ENCODE results near the gene DMC1. TPM values are rescaled to one million over a fixed set of nuclear protein-coding genes. Genes with fewer than 3 reads are reported as not detected.

The DMC1 gene
- total and polyA plus RNA-seq, 10 of the 15 experiments (the other 5 are each of a cell fraction or from before 2014, with no cell fraction given), result 1.0 to 21.0 (median 4.5) TPM

DNA sequence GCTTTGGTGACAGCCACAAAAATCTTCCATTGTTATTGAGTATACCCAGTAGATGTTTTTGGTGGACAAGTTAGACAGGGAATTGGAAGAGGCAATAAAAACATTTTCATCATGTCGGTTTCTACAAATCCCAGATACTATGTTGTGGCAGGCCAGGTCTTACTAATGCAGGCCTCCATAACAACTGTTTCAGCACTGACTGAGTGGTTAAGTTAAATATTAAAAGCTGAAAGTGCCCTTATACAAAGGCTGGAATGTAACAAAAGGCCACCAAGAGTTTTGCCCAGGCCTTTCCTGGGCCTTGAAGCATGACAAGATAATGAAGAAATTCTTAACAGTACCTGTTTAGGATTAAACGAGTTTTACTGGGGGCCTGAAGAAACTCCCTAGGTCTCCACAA is 29.3 kb downstream of the DMC1 start:
- no peak for TF ChIP-seq ASH2L (IDR thresholded peaks at IDR 0.05; ENCODE audit: borderline replicate concordance, low read depth)
- TF ChIP-seq FOXK2 (IDR thresholded peaks at IDR 0.05), result no peak
- TF ChIP-seq GABPA (IDR thresholded peaks at IDR 0.05; ENCODE audit: low read depth), result no peak
- no peak for TF ChIP-seq ZNF384 (IDR thresholded peaks at IDR 0.05; ENCODE audit: borderline replicate concordance, low read depth, low read length)
- no peak for TF ChIP-seq SMAD5 (IDR thresholded peaks at IDR 0.05; ENCODE audit: low read depth)
- TF ChIP-seq, protein P1, sequence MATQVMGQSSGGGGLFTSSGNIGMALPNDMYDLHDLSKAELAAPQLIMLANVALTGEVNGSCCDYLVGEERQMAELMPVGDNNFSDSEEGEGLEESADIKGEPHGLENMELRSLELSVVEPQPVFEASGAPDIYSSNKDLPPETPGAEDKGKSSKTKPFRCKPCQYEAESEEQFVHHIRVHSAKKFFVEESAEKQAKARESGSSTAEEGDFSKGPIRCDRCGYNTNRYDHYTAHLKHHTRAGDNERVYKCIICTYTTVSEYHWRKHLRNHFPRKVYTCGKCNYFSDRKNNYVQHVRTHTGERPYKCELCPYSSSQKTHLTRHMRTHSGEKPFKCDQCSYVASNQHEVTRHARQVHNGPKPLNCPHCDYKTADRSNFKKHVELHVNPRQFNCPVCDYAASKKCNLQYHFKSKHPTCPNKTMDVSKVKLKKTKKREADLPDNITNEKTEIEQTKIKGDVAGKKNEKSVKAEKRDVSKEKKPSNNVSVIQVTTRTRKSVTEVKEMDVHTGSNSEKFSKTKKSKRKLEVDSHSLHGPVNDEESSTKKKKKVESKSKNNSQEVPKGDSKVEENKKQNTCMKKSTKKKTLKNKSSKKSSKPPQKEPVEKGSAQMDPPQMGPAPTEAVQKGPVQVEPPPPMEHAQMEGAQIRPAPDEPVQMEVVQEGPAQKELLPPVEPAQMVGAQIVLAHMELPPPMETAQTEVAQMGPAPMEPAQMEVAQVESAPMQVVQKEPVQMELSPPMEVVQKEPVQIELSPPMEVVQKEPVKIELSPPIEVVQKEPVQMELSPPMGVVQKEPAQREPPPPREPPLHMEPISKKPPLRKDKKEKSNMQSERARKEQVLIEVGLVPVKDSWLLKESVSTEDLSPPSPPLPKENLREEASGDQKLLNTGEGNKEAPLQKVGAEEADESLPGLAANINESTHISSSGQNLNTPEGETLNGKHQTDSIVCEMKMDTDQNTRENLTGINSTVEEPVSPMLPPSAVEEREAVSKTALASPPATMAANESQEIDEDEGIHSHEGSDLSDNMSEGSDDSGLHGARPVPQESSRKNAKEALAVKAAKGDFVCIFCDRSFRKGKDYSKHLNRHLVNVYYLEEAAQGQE (IDR thresholded peaks at IDR 0.05; ENCODE audit: low read depth, low read length), result no peak
- TF ChIP-seq, protein P2, sequence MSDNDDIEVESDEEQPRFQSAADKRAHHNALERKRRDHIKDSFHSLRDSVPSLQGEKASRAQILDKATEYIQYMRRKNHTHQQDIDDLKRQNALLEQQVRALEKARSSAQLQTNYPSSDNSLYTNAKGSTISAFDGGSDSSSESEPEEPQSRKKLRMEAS (IDR thresholded peaks at IDR 0.05; ENCODE audit: low read depth, low read length), result no peak
- no peak for TF ChIP-seq ZSCAN29 (IDR thresholded peaks at IDR 0.05)
- TF ChIP-seq, protein P3, sequence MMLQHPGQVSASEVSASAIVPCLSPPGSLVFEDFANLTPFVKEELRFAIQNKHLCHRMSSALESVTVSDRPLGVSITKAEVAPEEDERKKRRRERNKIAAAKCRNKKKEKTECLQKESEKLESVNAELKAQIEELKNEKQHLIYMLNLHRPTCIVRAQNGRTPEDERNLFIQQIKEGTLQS (IDR thresholded peaks at IDR 0.05; ENCODE audit: borderline replicate concordance, extremely low read depth, low read depth, low read length), result no peak
- no peak for TF ChIP-seq TARDBP (IDR thresholded peaks at IDR 0.05; ENCODE audit: borderline replicate concordance)
- TF ChIP-seq CEBPB (IDR thresholded peaks at IDR 0.05; ENCODE audit: borderline replicate concordance in 1 of 2, low read depth in 2 of 2, low read length in 2 of 2), result no peak
- TF ChIP-seq CREB1 (IDR thresholded peaks at IDR 0.05; ENCODE audit: low read depth), result no peak
- no peak for TF ChIP-seq IRF4 (IDR thresholded peaks at IDR 0.05; ENCODE audit: low read depth, low read length)
- no peak for TF ChIP-seq SP1 (IDR thresholded peaks at IDR 0.05; ENCODE audit: low read depth, low read length)
- no peak for TF ChIP-seq FOXM1 (IDR thresholded peaks at IDR 0.05; ENCODE audit: low read depth, low read length)
- TF ChIP-seq, protein P4, sequence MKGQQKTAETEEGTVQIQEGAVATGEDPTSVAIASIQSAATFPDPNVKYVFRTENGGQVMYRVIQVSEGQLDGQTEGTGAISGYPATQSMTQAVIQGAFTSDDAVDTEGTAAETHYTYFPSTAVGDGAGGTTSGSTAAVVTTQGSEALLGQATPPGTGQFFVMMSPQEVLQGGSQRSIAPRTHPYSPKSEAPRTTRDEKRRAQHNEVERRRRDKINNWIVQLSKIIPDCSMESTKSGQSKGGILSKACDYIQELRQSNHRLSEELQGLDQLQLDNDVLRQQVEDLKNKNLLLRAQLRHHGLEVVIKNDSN (IDR thresholded peaks at IDR 0.05; ENCODE audit: borderline replicate concordance, extremely low read length, insufficient read depth, low read depth, low read length), result no peak
- TF ChIP-seq DPF2 (IDR thresholded peaks at IDR 0.05), result no peak
- Histone ChIP-seq H3K9ac (ENCODE audit: control insufficient read depth, insufficient read depth, low read length) (no peak overlapping the region), H3K79me2 (ENCODE audit: control insufficient read depth, insufficient read depth, low read length) (no peaks in the 10 kb centered on the region), H3K4me3 (no peak overlapping the region), H3K4me2 (ENCODE audit: control insufficient read depth, insufficient read depth) (no peak overlapping the region), H4K20me1 (ENCODE audit: control insufficient read depth, insufficient read depth) (no peaks in the 10 kb centered on the region), H3K9me3 (replicated peaks; ENCODE audit: control insufficient read depth, insufficient read depth, low read length) (peaks cover 3% of the 10 kb centered on the region; the same call in 2 of the 3 replicates), H3K27me3 (replicated peaks in 1 of 2; ENCODE audit: control insufficient read depth in 2 of 2, insufficient read depth in 2 of 2, low read length in 1 of 2) (no peaks in the 10 kb centered on the region), H3K4me1 (ENCODE audit: control insufficient read depth, insufficient read depth, low read length) (no peaks in the 10 kb centered on the region), H3K27ac (ENCODE audit: control insufficient read depth, insufficient read depth) (no peak overlapping the region), H3K36me3 (ENCODE audit: control insufficient read depth in 2 of 2, insufficient read depth in 2 of 2, low read length in 1 of 2) (no peaks in the 10 kb centered on the region), H2AFZ (ENCODE audit: control insufficient read depth, low read depth, low read length) (no peak overlapping the region)
- ChIA-PET SMC1A (ENCODE audit: uncharacterized antibody, unreplicated experiment) (interaction anchor here (2.3 kb wide), 1 partner anchor 9 kb away, joined by 5 read pairs; no protein-coding TSS in a partner anchor), POLR2A (no interaction called here), RAD21 (ENCODE audit: unreplicated experiment) (no interaction called here), CTCF (interaction anchor here (1.0 kb wide), 1 partner anchor 17 kb away, joined by 3 read pairs; no protein-coding TSS in a partner anchor)
- intact Hi-C loops (cut with micrococcal nuclease; ENCODE audit: unreplicated experiment), result no loop called here
- 94% methylated on average over 2 of the region's 2 CpGs for WGBS (ENCODE audit: insufficient coverage, insufficient replicate concordance, low lambda C conversion rate, missing lambda C conversion rate)
- in situ Hi-C loops (cut with MboI), result no loop called here
- FAIRE-seq (no peak), DNase-seq (ENCODE audit: low read depth, low spot score) (no peak), ATAC-seq (no peak)
- no TSS peak for BruUV-seq (replicated peaks)

Measured in GM12878 (cell line).